Large intestine (tissue), 3 donors: Measurements from ENCODE around the gene WDR70. TPM values are rescaled to one million over a fixed set of nuclear protein-coding genes. Genes with fewer than 3 reads are reported as not detected.

Source experiments
- DNase-seq, 2 donors: peaks; one replicate each; pipeline versions ENCODE4 v3.0.0 to v3.0.0-alpha.2; 2013
- H3K27ac ChIP-seq: one replicate; pipeline ENCODE4 v1.5.1; 2013; ENCODE audit warnings: low read length
- H3K27me3 ChIP-seq: 2 replicates; pipeline ENCODE4 v1.6.1; 2013; ENCODE audit warnings: low read length; ENCODE audit not compliant: control insufficient read depth, insufficient read depth
- H3K36me3 ChIP-seq: 2 replicates; pipeline ENCODE4 v1.6.1; 2013; ENCODE audit warnings: low read length; ENCODE audit not compliant: control insufficient read depth, insufficient read depth
- H3K4me1 ChIP-seq: one replicate; pipeline ENCODE4 v1.6.1; 2013; ENCODE audit warnings: low read length; ENCODE audit not compliant: control insufficient read depth, insufficient read depth
- H3K4me3 ChIP-seq: one replicate; pipeline ENCODE4 v1.5.1; 2013; ENCODE audit warnings: low read length
- H3K9me3 ChIP-seq: one replicate; pipeline ENCODE4 v1.6.1; 2013; ENCODE audit warnings: mild to moderate bottlenecking, low read depth, low read length, moderate library complexity; ENCODE audit not compliant: control insufficient read depth
- WGBS: methylation state at CpG from one replicate; pipeline ENCODE4 v1.1.5; 2013; ENCODE audit warnings: low lambda C conversion rate; ENCODE audit not compliant: insufficient coverage; 5-methylcytosine and 5-hydroxymethylcytosine counted together
- polyA plus RNA-seq: library from polyadenylated mRNA; unstranded; fragments of 120-200 nt; gene quantifications from one replicate; pipeline ENCODE4 v1.2.1, GENCODE V29; 2013

WDR70 gene
- polyA plus RNA-seq, 1 donor, result 27.7 TPM

DNA sequence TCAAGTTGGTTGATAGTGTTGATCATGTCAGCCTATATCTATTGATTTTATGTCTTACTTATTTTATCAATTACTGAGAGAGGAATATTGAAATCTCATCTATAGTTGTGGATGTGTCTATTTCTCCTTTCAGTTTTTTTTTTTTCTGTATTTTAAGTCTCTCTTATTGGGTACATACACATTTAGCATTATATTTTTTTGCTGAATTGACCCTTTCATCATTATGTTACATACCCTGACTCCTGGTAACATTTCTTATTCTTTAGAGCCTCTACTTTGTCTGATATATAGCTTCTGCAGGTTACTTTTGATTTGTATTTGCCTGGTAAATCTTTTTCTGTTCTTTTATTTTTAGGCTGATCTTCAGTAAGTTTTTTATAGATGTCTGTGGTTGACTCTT lies 281.2 kb downstream of the WDR70 start:
- H3K4me1 ChIP-seq, result peaks cover 15% of the 10 kb centered on the region
- H3K36me3 ChIP-seq, result no peaks in the 10 kb centered on the region
- DNase-seq, result no peak
- no peaks in the 10 kb centered on the region for H3K27me3 ChIP-seq
- H3K9me3 ChIP-seq, result no peaks in the 10 kb centered on the region
- no peak overlapping the region for H3K4me3 ChIP-seq
- H3K27ac ChIP-seq, result no peak overlapping the region

DNA sequence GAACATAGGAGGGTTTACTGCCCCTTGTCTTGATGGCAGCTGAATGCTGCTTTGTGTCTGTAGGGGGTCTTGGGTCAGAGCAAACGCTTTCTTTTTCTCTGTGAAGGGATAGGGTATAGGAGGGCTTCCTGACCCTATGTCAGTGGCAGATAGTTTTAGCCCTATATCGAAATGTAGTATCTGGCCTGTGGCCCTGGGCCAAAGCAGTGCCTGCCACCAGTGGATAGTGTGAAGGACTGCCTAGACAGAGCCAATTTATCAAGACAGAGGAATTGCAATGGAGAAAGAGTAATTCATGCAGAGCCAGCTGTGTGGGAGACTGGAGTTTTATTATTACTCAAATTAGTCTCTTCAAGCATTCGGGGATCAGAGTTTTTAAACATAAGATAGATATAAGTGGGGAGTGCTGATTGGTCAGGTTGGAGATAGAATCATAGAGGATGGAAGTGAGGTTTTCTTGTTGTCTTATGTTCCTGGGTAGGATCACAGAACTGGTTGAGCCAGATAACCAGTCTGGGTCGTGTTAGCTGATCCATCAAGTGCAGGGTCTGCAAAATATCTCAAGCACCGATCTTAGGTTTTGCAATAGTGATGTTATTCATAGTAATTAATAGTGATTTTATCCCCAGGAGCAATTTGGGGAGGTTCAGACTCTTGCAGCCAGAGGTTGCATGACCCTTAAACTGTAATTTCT lies 282.3 kb downstream of the WDR70 start:
- no peak overlapping the region for H3K4me3 ChIP-seq
- no peak for DNase-seq
- no peaks in the 10 kb centered on the region for H3K27me3 ChIP-seq
- no peaks in the 10 kb centered on the region for H3K9me3 ChIP-seq
- no CpG with 5 or more reads among the region's 5 CpGs for WGBS
- peak overlapping the region; percentile 57 for H3K27ac ChIP-seq
- H3K36me3 ChIP-seq, result no peaks in the 10 kb centered on the region
- H3K4me1 ChIP-seq, result peaks cover 15% of the 10 kb centered on the region

DNA sequence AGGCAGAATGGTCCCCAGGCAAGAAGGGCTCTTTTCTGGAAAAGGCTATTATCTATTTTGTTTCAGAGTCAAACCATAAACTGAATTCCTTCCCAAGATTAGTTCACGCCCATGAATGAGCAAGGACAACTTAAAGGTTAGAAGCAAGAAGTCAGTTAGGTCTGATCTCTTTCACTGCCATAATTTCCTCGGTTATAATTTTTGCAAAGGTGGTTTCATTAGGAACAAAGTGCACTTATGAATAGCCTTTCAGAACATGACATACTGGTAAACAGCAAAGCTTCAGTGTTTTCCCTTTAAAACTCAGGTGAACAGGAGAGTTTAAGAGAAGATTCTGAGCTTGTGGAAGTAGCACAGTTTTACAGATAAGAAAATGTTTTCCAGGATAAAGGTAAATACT lies 282.8 kb downstream of the WDR70 start:
- peak overlapping the region; percentile 57 for H3K27ac ChIP-seq
- H3K4me1 ChIP-seq, result peaks cover 15% of the 10 kb centered on the region
- no peak overlapping the region for H3K4me3 ChIP-seq
- no peaks in the 10 kb centered on the region for H3K27me3 ChIP-seq
- no peaks in the 10 kb centered on the region for H3K36me3 ChIP-seq
- WGBS, result no CpG with 5 or more reads among the region's 2 CpGs
- no peaks in the 10 kb centered on the region for H3K9me3 ChIP-seq
- peak; percentile 34 to 67 for DNase-seq

DNA sequence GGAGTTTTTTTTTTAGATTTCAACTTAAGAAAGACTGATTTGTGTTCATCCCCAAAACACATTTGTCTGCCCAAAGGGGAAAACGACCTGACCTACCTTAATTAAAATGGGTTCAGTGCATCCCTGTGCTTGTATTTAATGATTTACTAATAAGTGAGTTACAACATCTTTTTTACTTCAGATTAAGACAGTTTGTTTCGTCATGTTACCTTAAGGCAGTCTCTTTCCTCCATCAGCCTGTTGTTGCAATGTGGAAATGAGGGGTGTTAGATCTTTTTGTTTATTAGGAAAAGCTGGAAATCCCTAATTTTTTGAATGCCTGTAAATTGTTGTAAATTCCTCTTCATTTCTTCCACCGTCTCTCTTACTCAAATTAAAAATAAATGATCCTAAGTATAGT lies 283.2 kb downstream of the WDR70 start:
- no peak for DNase-seq
- peaks cover 15% of the 10 kb centered on the region for H3K4me1 ChIP-seq
- H3K4me3 ChIP-seq, result no peak overlapping the region
- no peaks in the 10 kb centered on the region for H3K36me3 ChIP-seq
- peak overlapping the region; percentile 57 for H3K27ac ChIP-seq
- H3K27me3 ChIP-seq, result no peaks in the 10 kb centered on the region
- 58% methylated on average over 2 of the region's 3 CpGs for WGBS
- no peaks in the 10 kb centered on the region for H3K9me3 ChIP-seq

DNA sequence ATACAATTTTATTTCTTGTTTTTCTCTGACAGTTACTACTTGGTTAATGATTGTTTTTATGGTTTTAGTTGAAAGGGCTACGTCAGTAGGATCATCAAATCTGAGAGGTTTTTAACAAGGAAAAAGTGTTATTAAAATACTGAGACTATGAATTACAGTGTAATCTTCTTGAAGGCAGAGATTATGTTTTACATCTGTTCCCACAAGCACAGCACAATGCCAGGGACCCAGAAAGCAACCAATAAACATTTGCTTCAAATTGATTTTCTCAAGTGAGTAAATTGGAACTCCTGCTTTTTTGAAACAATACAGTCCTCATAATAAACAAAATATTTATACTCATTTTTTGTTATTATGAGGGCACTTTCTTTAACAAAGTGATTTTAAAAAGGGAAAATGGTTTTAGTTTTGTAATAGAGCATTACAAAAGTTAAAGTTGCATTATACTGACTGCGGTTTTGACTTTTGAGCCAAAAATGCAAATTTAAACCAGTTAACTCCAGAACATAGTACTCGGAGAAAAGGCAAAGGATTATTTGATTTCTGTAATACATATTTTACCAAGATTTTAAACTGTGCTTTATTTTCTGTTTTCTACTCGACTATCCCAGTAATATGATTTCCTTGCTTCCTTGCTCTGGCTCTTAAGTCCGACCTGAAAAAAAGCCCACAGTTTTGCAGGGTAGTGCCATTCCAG lies 283.8 kb downstream of the WDR70 start:
- Histone ChIP-seq H3K4me3 (no peak overlapping the region), H3K27me3 (no peaks in the 10 kb centered on the region), H3K4me1 (peaks cover 15% of the 10 kb centered on the region), H3K27ac (peak overlapping the region; percentile 57), H3K36me3 (no peaks in the 10 kb centered on the region), H3K9me3 (no peaks in the 10 kb centered on the region)
- WGBS, result 63% methylated on average over 4 of the region's 5 CpGs
- DNase-seq, result no peak

DNA sequence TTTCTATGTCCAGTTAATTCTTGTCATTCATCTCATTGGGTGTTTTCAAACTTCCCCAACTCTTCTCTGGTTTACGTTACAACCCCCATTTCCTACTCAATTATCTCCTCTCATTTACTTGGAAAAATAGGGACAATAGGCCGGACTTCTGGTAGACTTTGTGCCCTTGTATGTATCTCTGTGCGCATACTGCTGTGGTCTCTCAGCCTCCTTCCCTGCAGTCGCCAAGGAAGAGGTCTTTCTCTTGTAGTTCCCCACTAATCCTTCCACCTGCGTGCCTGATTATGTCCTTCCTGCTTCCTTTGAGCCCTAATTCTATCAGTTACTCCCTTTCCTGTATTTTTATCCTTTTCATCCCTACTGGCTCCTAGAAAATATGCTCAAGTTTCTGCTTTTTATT lies 284.4 kb downstream of the WDR70 start:
- H3K27ac ChIP-seq, result peak overlapping the region; percentile 57
- no peaks in the 10 kb centered on the region for H3K9me3 ChIP-seq
- H3K27me3 ChIP-seq, result no peaks in the 10 kb centered on the region
- no peak overlapping the region for H3K4me3 ChIP-seq
- 83% methylated on average over 2 of the region's 5 CpGs for WGBS
- DNase-seq, result no peak
- no peaks in the 10 kb centered on the region for H3K36me3 ChIP-seq
- peaks cover 10% of the 10 kb centered on the region for H3K4me1 ChIP-seq

DNA sequence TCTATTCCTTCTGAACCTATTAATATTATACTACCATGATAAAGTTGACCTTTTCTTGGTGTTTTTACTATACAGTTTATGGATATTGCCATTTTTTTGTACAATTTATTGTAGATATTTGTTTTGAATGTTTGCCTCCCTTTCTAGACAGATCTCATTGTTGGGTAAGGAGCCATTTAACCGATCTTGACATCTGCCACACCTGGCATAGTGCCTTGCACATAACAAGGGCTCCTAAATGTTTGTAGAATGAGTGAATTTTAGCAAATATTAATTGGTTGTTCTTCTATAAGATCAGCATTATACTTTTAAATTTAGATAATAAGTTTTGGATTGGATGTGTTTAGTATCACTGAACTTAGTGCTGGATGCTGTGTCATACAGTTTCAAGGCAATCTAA lies 285.4 kb downstream of the WDR70 start:
- H3K9me3 ChIP-seq, result no peaks in the 10 kb centered on the region
- 100% methylated on average over 1 of the region's 1 CpG for WGBS
- no peak overlapping the region for H3K27ac ChIP-seq
- H3K36me3 ChIP-seq, result no peaks in the 10 kb centered on the region
- peaks cover 9% of the 10 kb centered on the region for H3K4me1 ChIP-seq
- no peak for DNase-seq
- H3K4me3 ChIP-seq, result no peak overlapping the region
- H3K27me3 ChIP-seq, result no peaks in the 10 kb centered on the region

DNA sequence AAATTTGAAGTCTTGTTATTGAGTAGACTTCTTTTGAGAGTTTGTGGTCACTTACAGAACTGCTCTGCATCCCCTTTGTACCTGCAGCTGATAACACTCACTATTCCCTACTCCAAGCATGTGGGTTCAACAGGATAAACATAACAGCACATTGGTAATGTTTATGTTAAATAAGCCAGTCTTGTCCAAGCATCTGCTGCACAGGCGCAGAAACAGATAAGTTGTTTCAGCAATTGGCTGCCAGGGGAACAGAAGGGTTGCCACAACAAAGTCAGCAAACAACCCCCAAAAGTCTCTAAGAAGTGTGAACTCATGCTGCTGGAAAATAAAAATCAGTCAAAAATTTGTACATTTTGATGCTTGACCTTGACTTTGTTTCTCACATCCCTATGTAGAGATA lies 286.2 kb downstream of the WDR70 start:
- Histone ChIP-seq H3K4me3 (no peak overlapping the region), H3K36me3 (no peaks in the 10 kb centered on the region), H3K27ac (no peak overlapping the region), H3K27me3 (no peaks in the 10 kb centered on the region), H3K4me1 (peaks cover 9% of the 10 kb centered on the region), H3K9me3 (no peaks in the 10 kb centered on the region)
- WGBS, result no CpG with 5 or more reads among the region's 1 CpG
- no peak for DNase-seq

DNA sequence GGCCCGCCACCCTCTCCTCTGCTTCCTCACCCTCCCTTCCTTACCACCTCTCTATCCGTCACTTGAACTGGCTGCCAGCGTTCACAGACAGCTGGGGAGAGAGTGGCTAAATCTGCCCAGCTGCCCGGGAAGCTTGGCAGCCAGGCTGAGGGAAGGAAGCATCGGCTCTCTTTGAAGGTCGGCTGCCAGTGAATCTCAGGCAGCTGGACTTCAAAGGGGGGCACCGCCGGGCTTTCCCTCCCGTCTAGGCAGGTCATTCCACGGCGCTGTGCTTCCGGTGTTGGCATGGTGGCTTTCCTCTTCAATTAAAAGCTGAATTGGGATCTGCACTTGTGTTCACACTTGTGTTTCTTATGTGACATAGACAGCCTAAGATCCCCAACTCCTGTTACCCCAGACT lies 286.8 kb downstream of the WDR70 start:
- no peaks in the 10 kb centered on the region for H3K9me3 ChIP-seq
- WGBS, result 86% methylated on average over 1 of the region's 12 CpGs
- peaks cover 9% of the 10 kb centered on the region for H3K4me1 ChIP-seq
- H3K27me3 ChIP-seq, result no peaks in the 10 kb centered on the region
- H3K4me3 ChIP-seq, result no peak overlapping the region
- no peaks in the 10 kb centered on the region for H3K36me3 ChIP-seq
- H3K27ac ChIP-seq, result no peak overlapping the region
- DNase-seq, result peak; percentile 29 to 34

DNA sequence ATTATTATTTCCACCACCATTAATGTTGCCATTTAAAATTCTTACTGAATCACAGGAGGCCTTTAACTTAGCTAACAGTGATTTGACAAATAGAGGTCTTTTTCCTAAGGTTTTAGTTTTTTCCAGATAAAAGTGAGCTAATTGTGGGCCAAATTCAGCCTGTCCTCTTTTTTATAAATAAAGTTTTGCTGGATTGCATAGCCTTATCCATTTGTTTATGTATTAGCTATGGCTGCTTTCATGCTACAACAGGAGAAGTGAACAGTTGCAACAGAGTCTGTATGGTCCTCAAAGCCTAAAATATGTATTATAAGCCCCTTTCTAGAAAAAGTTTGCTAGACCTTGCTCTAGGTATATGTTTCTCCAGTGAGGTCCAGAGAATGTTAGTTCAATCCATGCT lies 288.3 kb downstream of the WDR70 start:
- H3K27ac ChIP-seq, result no peak overlapping the region
- H3K9me3 ChIP-seq, result no peaks in the 10 kb centered on the region

DNA sequence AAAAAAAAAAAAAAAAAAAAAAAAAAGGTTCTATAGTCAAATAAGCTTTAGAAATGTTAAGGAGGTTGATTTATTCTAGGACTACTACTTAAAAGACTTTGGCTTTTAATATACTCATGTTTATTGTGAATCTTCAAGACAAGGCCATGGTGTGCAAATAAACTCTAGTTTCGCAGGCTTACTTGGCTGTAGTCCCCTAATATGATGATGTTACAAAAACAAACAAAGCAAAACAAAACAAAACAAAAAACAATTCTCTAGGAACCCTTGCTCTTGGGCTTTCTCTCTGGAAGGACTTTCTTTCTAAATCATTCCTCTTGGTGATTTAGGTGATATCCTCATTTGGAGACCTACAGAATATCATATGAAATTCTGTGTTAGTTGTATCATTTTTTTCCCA lies 288.7 kb downstream of the WDR70 start:
- Histone ChIP-seq H3K27ac (peak overlapping the region; percentile 88), H3K4me1 (peaks cover 7% of the 10 kb centered on the region), H3K9me3 (no peaks in the 10 kb centered on the region), H3K4me3 (no peak overlapping the region), H3K27me3 (no peaks in the 10 kb centered on the region), H3K36me3 (no peaks in the 10 kb centered on the region)
- WGBS, result no CpG with 5 or more reads among the region's 1 CpG
- no peak for DNase-seq

More for the DNA sequence above, 288.3 kb downstream of the WDR70 start:
- Histone ChIP-seq H3K27me3 (no peaks in the 10 kb centered on the region), H3K4me1 (peaks cover 9% of the 10 kb centered on the region), H3K4me3 (no peak overlapping the region), H3K36me3 (no peaks in the 10 kb centered on the region)
- DNase-seq, result no peak
